Adipocyte (in vitro differentiated cells): ENCODE results near the gene MPEG1.

Experiments
- DNase-seq: peaks from one replicate; pipeline ENCODE4 v3.0.0-alpha.2; 2015; ENCODE audit warnings: low read depth
- H3K27me3 ChIP-seq: replicated peaks from 2 replicates; pipeline ENCODE4 v1.7.0; 2013; ENCODE audit warnings: mild to moderate bottlenecking, low read length, moderate library complexity; ENCODE audit not compliant: control insufficient read depth, insufficient read depth
- H3K36me3 ChIP-seq: 2 replicates; pipeline ENCODE4 v1.7.0; 2013; ENCODE audit warnings: low read length, mild to moderate bottlenecking, moderate library complexity; ENCODE audit not compliant: control insufficient read depth, insufficient read depth, severe bottlenecking
- H3K4me1 ChIP-seq: 2 replicates; pipeline ENCODE4 v1.7.0; 2013; ENCODE audit warnings: mild to moderate bottlenecking, low read length, moderate library complexity; ENCODE audit not compliant: control insufficient read depth, insufficient read depth
- H3K4me3 ChIP-seq: 2 replicates; pipeline ENCODE4 v1.7.0; 2013; ENCODE audit warnings: mild to moderate bottlenecking, low read length, moderate library complexity
- H3K9ac ChIP-seq: 2 replicates; pipeline ENCODE4 v1.7.0; 2013; ENCODE audit warnings: mild to moderate bottlenecking, low read length, moderate library complexity
- H3K9me3 ChIP-seq: 2 replicates; pipeline ENCODE4 v1.7.0; 2013; ENCODE audit warnings: mild to moderate bottlenecking, low read length, moderate library complexity; ENCODE audit not compliant: control insufficient read depth

MPEG1 gene, protein sequence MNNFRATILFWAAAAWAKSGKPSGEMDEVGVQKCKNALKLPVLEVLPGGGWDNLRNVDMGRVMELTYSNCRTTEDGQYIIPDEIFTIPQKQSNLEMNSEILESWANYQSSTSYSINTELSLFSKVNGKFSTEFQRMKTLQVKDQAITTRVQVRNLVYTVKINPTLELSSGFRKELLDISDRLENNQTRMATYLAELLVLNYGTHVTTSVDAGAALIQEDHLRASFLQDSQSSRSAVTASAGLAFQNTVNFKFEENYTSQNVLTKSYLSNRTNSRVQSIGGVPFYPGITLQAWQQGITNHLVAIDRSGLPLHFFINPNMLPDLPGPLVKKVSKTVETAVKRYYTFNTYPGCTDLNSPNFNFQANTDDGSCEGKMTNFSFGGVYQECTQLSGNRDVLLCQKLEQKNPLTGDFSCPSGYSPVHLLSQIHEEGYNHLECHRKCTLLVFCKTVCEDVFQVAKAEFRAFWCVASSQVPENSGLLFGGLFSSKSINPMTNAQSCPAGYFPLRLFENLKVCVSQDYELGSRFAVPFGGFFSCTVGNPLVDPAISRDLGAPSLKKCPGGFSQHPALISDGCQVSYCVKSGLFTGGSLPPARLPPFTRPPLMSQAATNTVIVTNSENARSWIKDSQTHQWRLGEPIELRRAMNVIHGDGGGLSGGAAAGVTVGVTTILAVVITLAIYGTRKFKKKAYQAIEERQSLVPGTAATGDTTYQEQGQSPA

DNA sequence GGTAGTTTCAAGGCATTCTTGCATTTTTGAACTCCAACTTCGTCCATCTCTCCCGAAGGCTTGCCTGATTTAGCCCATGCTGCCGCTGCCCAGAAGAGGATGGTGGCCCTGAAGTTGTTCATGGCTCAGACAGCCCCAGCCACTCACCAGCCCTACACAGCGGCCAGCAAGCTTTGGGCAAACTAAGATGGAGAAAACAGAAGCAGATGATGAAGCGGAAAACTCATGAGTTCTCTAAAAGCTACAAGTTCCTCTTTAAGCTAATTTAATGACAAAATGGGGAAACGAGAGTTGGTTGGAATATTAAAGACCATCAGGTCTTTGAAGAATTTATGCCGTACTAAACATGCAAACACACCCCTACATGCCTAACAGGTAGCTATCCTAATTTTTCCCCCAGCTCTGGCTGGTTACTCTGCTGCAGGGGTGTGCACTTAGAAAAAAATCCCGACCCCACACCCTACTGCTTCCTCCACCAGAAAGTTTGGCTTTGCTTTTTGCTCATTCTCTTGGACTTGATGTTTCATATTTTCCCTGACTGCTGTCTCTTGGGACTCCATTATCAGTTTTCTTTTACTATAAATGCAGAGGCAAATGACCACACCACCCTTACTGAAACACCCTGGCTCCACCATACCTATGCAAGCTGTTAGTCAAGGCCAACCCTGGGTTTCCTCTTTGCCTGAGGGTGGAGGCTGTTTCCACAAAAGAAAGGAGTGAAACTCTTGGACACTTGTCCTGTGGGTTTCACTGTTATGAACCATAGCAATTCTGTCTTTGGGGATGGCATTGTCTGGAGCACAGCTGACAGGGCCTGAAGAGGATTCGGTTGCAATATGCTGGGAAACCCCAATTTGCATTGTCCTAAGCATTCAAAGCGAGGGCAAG is at the start of gene MPEG1:
Gene MPEG1, minus strand, starts transcription at position 184 of the 888 bp plus-strand sequence. Its CDS starts 62 bp downstream, at position 122.
- Histone ChIP-seq H3K9me3 (no peaks in the 10 kb centered on the region), H3K27me3 (peaks cover 18% of the 10 kb centered on the region), H3K9ac (no peak within 1 kb of the TSS), H3K4me3 (no peak within 1 kb of the TSS), H3K4me1 (peaks cover 25% of the 10 kb centered on the region), H3K36me3 (peaks cover 4% of the 10 kb centered on the region)
- no peak for DNase-seq

DNA sequence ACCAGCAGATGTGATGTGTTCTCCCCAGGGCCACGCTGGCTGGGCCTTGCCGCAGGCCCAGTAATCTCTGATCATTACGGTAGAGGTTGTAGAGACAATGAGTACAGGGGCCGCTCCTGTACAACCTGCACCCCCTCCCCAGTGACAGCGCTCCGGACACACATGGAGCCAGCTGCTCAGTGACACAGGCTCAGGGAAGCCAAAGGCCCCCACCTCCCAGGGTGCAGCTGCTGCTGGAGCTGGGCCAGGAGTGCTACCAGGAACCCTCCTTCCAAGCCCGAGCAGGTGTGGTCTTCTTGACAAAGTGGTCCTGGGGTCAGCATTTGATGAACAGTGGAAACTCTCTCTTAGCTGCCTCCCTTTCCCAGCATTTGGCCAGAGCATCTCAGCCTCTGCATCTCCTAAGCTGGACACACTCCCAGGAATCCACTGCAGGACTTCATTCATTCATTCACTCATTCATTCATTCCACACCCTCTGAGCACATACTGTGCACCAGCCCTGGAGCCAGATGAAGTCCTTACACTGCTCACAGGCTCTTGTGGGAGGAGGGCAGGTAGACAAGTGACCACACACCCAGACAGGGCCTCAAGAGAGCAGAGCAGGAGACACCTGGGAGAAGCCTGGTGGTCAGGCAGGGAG is 49.6 kb upstream of the MPEG1 start:
- H3K27me3 ChIP-seq: peaks cover 6% of the 10 kb centered on the region
- H3K4me3 ChIP-seq: no peak overlapping the region
- H3K4me1 ChIP-seq: no peaks in the 10 kb centered on the region
- H3K36me3 ChIP-seq: no peaks in the 10 kb centered on the region
- no peak for DNase-seq
- H3K9ac ChIP-seq: no peak overlapping the region
- no peaks in the 10 kb centered on the region for H3K9me3 ChIP-seq

DNA sequence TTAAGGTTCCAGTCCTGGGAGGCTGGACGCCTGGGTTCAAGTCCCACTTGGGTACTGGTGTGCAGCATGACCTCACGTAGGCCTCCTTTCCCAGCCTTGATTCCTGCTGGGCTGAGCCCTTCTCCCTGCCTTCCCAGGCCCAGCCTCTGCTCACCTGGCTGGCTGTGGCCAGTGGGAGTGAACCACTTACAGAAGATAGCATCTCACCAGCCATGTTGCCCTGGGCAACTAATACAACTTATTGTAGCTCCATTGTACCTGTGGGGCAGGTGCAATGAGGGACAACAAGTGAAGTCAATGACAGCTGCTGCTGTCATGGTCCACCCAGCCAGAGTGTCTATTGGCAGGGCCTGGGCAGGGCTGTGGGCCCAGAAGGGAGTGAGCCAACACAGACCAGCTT is 48.4 kb upstream of the MPEG1 start:
- H3K4me3 ChIP-seq: no peak overlapping the region
- H3K4me1 ChIP-seq: no peaks in the 10 kb centered on the region
- H3K27me3 ChIP-seq: peaks cover 6% of the 10 kb centered on the region
- no peak for DNase-seq
- H3K36me3 ChIP-seq: no peaks in the 10 kb centered on the region
- no peak overlapping the region for H3K9ac ChIP-seq
- no peaks in the 10 kb centered on the region for H3K9me3 ChIP-seq

DNA sequence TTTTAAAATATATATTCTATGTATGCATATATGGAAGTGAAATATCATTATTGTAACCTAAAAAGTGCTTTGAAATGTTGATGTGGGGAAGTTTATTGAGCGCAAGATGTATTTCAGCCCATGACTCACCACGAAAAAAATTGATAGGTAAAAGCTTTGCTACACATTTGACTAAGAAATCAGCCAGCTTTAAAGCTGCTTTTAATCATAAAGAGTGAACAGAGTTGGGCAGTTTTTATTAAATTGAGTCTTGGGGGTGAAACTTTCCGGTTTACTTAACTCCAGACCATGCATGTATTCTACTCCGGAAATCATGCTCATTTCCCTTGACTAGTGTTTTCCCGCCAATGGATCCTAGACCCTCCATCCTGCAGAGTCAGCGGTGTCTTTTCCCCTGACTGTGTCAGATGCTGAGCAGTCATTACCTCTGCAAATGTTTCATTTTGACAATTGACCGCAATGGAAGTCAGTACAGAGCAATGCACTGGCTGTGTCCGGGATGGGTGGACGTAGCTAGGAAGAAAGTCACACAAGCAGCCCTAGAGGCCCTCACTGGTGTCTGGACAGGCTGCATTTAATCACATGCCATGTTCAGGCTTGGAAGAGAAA is 47.2 kb upstream of the MPEG1 start:
- Histone ChIP-seq H3K36me3 (no peaks in the 10 kb centered on the region), H3K9me3 (no peaks in the 10 kb centered on the region), H3K27me3 (peaks cover 3% of the 10 kb centered on the region), H3K9ac (no peak overlapping the region), H3K4me1 (no peaks in the 10 kb centered on the region), H3K4me3 (no peak overlapping the region)
- no peak for DNase-seq

DNA sequence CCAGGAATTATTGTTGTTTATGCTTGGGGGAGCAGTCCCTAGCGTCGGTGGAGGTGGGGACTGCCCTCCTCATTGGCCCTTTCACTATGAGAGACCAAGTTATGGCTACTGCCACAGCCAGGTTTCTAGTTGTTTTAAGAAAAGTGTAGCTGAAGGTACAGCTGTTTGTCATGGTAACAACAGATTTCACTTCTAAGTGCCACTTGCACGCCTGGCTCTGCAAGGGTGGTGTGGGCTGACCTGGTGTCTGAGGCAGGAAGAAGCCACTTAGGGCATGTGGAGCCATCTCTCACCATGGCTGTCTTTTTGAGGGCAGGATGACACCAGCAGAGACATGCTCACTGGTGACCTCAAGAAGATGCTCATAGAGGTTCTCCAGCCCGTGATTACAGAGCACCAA is 46.3 kb upstream of the MPEG1 start:
- H3K9ac ChIP-seq: no peak overlapping the region
- H3K36me3 ChIP-seq: no peaks in the 10 kb centered on the region
- no peak overlapping the region for H3K4me3 ChIP-seq
- H3K27me3 ChIP-seq: peaks cover 3% of the 10 kb centered on the region
- H3K9me3 ChIP-seq: no peaks in the 10 kb centered on the region
- no peaks in the 10 kb centered on the region for H3K4me1 ChIP-seq
- DNase-seq: no peak

DNA sequence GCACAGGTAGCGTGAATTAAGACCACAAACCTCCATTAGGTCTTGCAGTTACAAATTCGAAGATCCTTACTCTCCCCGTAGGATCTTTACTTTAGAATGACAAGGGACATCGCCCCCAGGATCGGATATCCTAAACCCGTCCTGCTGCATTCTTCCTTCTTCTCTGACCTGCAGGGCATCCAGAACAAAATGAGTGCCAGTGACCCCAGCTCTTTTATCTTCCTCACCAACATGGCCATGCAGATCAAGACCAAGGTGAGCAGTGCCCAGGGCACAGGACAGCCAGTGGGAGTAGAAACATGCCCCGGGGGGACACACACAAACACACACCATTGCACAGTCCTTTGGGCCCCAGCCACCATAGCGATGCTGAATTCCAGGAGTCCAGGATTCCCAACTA is 42.6 kb upstream of the MPEG1 start:
- H3K4me3 ChIP-seq: no peak overlapping the region
- no peaks in the 10 kb centered on the region for H3K9me3 ChIP-seq
- no peaks in the 10 kb centered on the region for H3K27me3 ChIP-seq
- DNase-seq: no peak
- no peaks in the 10 kb centered on the region for H3K36me3 ChIP-seq
- H3K9ac ChIP-seq: no peak overlapping the region
- H3K4me1 ChIP-seq: no peaks in the 10 kb centered on the region

DNA sequence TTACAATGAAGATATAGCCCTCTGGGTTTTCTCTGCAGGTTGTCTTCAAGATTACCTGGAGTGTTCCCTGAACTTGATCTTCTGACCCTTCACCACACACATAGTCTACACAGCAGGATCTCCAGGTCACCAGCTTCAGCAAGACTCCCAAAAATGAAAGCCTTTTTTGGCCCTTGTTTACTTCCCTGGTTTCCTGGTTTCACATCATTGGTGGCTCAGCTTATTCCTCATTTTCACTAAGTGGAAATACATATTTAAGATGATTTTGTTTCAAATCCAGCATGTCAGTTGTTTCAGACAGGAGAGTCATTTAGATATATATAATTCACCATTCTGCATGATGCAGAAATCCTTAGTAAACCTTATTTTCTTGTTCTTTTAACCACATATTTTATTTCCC is 41.6 kb upstream of the MPEG1 start:
- Histone ChIP-seq H3K36me3 (no peaks in the 10 kb centered on the region), H3K9me3 (no peaks in the 10 kb centered on the region), H3K9ac (no peak overlapping the region)

DNA sequence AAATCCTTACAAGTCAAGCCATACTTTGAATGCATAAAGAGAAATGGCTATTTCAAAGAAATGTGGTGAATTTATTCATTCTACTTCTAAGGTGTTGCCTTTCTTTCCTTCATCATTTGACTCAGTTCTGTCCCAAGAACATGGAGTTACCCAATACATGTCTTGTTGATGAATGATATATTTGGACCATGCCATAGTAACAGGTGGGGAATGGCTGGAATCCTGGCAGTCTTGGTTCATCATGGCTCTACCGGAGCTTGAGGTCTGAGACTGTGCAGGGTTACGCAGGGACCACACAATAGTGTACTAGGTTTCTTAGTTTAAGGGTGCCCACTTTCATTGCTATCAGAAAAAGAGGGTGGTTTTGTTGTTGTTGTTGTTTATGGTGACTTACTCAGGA is 40.3 kb upstream of the MPEG1 start:
- Histone ChIP-seq H3K27me3 (no peaks in the 10 kb centered on the region), H3K9me3 (no peaks in the 10 kb centered on the region), H3K9ac (no peak overlapping the region), H3K4me3 (no peak overlapping the region), H3K36me3 (no peaks in the 10 kb centered on the region), H3K4me1 (no peaks in the 10 kb centered on the region)
- no peak for DNase-seq

More for the DNA sequence above, 41.6 kb upstream of the MPEG1 start:
- Histone ChIP-seq H3K4me3 (no peak overlapping the region), H3K4me1 (no peaks in the 10 kb centered on the region), H3K27me3 (no peaks in the 10 kb centered on the region)
- no peak for DNase-seq

DNA sequence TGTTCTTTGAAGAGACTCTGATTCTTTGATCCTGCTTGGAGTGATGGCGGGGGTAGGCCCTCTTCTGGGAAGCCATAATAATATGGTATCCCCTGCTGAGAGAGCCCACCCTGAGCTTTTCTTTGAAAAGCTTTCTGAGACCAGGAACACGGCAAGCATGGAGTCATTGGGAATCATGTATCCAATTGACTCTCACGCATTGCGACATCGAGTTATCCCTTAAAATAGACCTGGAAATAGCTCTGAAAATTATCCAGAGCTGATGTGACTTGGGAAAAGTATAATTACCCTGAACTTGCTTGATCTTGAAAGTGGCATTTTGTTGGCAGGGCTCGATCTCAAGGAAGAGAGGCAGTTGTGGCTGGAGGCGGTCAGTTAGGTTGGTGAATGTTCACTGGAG is 36.8 kb upstream of the MPEG1 start:
- Histone ChIP-seq H3K36me3 (no peaks in the 10 kb centered on the region), H3K4me3 (no peak overlapping the region), H3K9ac (no peak overlapping the region), H3K27me3 (no peaks in the 10 kb centered on the region), H3K4me1 (peaks cover 4% of the 10 kb centered on the region), H3K9me3 (no peaks in the 10 kb centered on the region)
- DNase-seq: no peak

DNA sequence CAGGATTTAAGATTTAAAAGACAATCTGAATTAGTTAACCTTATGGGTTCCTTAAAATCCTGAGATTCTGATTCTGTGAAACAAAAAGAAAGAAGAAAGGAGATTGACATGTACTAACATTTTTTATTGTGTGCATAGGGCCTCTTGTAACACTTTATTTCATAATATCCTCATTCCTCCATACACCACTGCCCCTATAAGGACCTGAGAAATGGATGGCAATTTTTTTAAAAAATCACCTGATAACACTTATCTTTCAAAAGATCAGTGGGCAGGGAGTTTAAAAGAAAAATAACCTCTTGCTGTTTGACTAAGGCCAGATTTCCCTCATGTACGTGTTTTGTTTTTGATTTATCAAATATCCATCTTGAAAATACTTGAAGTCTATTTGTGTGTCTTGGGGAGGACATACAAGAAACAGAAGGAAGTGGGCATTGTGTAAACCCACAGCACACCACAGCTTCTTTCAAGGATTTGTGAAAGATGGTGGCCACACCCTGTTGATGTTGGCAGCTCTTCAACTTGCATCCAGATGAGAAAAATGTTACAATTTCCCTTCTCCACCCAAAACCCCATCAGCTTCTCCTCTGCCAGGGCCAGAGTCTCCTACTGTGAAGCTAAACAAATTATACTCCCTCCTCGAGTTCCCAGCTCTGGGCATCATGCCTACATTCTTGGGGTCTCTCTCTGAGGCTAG is 35.0 kb upstream of the MPEG1 start:
- no peak overlapping the region for H3K4me3 ChIP-seq
- H3K36me3 ChIP-seq: no peaks in the 10 kb centered on the region
- no peak overlapping the region for H3K9ac ChIP-seq
- no peaks in the 10 kb centered on the region for H3K27me3 ChIP-seq
- H3K9me3 ChIP-seq: no peaks in the 10 kb centered on the region
- H3K4me1 ChIP-seq: peaks cover 4% of the 10 kb centered on the region
- DNase-seq: peak; percentile 90
